Activated naive CD4-positive, alpha-beta T cell treated with anti-CD3 and anti-CD28 coated beads for 36 hours (primary cell): ENCODE results near the gene TTYH3. TPM values are rescaled to one million over a fixed set of nuclear protein-coding genes. Genes with fewer than 3 reads are reported as not detected.

Experiments
- CTCF ChIA-PET: fragments of 350-600 bp; sonication (Branson Sonifier 250); formaldehyde crosslinking; loops from one replicate; lab custom pipeline; 2021; ENCODE audit warnings: antibody characterized with exemption; lab: Charles Lee
- DNase-seq: peaks from one replicate; pipeline ENCODE4 v3.0.0-alpha.2; 2020
- H3K27ac Mint-ChIP-seq: one replicate; pipeline ENCODE4 v1.8.0; 2021; ENCODE audit warnings: mild to moderate bottlenecking, mixed read lengths
- H3K27me3 Mint-ChIP-seq: one replicate; pipeline ENCODE4 v1.8.0; 2021; ENCODE audit warnings: low read depth, mixed read lengths
- H3K36me3 Mint-ChIP-seq: one replicate; pipeline ENCODE4 v1.8.0; 2021; ENCODE audit warnings: low read depth, mixed read lengths
- H3K4me1 Mint-ChIP-seq: one replicate; pipeline ENCODE4 v1.8.0; 2021; ENCODE audit warnings: low read depth, mixed read lengths
- H3K4me3 Mint-ChIP-seq: one replicate; pipeline ENCODE4 v1.8.0; 2021; ENCODE audit warnings: mild to moderate bottlenecking, moderate library complexity, mixed read lengths
- H3K9me3 Mint-ChIP-seq: one replicate; pipeline ENCODE4 v1.8.0; 2021; ENCODE audit warnings: mixed read lengths
- intact Hi-C: fragments of 100-400 bp; cut with micrococcal nuclease; formaldehyde crosslinking; loops from one replicate; pipeline ENCODE4 v1.15.1; 2023
- total RNA-seq, 2 experiments: library from RNA; stranded (reverse); gene quantifications; one replicate each; pipeline ENCODE4 v1.2.3, GENCODE V29; 2021

TTYH3 gene
- total RNA-seq, 2 experiments from 2014 or later, result 20.7 to 22.6 TPM

DNA sequence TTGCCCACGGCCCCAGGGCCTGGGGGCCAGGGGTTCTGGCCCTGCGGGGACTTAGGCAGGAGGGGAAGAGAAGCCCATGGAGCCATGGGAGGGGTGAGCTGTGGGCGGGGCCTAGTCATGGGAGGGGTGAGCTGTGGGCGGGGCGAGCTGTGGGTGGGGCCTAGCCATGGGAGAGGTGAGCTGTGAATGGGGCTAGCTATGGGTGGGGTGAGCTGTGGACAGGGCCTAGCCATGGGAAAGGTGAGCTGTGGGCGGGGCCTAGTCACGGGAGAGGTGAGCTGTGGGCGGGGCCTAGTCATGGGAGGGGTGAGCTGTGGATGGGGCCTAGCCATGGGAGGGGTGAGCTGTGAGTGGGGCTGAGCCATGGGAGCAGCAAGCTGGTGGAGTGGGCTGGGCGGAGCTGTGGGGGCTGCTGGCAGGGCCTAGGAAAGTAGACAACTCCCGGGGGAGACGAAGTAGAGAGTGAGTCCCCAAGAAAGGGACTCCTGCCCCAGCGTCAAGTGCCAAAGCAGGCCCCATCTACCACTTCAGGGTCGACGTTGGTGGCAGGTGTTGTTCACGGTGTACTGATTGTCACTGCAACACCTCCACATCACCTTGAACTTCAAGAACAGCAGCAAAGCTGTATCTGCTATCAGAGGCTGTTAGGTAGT, 19.2 kb upstream of the TTYH3 start:
- H3K9me3 Mint-ChIP-seq, result no peaks in the 10 kb centered on the region
- H3K4me3 Mint-ChIP-seq, result no peak overlapping the region
- H3K27ac Mint-ChIP-seq, result no peak overlapping the region
- DNase-seq, result no peak
- peaks cover 7% of the 10 kb centered on the region for H3K4me1 Mint-ChIP-seq
- intact Hi-C loops, result no loop called here
- no peaks in the 10 kb centered on the region for H3K27me3 Mint-ChIP-seq
- CTCF ChIA-PET, result interaction anchor here (0.6 kb wide), 1 partner anchor 256 kb away, joined by 4 read pairs; no protein-coding TSS in a partner anchor
- no peaks in the 10 kb centered on the region for H3K36me3 Mint-ChIP-seq

DNA sequence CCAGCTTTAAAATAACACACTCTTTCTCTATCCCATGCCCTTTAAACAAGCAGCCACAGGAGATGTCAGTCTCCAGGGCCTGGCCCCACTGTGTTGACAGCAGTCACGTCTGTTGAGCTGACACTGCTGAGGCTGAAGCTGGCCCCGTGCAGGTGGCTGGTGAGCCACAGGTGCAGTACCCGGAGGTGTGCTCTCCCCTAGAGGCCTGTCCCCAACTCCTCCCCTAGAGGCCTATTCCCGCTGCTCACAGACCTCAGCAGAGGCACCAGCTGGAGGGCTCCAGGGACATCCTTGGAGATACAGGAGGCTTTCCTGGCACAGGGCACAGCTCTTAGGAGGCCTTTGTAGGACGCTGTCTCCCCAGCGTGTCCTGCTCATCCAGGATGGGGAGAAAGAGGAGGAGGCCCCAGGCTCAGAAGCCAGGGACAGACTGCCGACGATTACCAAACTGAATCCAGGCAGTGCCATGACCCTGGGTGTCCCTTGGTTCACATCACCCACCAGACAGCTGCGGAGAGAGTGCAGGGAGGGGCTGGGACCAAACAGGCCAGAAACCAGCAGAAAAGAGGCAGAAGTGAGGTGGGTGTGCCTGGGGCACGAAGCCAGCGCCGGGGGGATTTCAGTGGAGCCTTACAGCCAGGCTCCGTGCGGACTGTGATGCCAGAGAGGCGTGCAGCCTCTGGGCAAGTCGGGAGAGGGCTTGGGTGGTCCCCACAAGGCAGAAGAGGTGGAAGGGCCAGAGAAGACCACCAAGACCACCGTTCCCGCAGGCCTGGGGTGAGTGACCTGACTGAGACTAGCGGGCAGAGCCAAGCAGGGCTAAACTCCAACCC, 18.5 kb upstream of the TTYH3 start:
- CTCF ChIA-PET, result no interaction called here
- intact Hi-C loops, result no loop called here
- Mint-ChIP-seq H3K9me3 (no peaks in the 10 kb centered on the region), H3K27ac (no peak overlapping the region), H3K4me3 (no peak overlapping the region), H3K4me1 (peaks cover 7% of the 10 kb centered on the region), H3K36me3 (no peaks in the 10 kb centered on the region), H3K27me3 (no peaks in the 10 kb centered on the region)
- DNase-seq, result no peak

DNA sequence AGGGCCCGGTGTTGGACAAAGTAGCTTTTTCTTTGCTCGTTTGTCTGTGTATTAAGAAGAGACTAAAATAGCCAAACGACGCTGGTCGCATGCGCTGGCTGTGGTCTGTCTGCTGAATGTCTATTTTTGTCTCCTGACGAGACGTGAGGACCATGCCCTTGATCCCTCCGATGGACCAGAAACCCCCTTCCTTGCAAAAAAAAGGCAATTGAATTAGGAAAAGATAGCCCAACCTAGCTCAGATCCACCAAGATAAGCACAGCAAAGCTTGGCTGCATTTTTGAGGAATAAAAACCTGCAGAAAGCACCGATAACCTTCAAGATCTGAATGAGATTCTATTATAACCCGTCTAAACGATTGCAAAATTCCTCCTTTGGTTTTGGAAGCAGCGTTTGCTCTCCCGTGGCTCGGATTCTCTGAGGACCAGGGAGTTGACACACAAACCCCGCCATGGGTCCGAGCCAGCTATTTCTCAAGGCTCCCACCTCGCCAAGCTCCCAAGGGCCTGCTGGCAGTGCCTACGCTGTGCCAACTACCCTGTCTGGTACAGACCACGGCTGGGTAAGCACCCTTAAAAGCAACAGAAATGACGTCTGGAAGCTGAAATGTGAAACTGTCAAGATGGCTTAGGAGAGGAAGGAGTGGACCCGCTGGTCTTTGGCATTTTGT, 17.7 kb upstream of the TTYH3 start:
- H3K27me3 Mint-ChIP-seq, result no peaks in the 10 kb centered on the region
- intact Hi-C loops, result no loop called here
- no peak overlapping the region for H3K4me3 Mint-ChIP-seq
- DNase-seq, result no peak
- CTCF ChIA-PET, result no interaction called here
- H3K27ac Mint-ChIP-seq, result no peak overlapping the region
- H3K9me3 Mint-ChIP-seq, result no peaks in the 10 kb centered on the region
- peaks cover under 1% of the 10 kb centered on the region for H3K4me1 Mint-ChIP-seq
- no peaks in the 10 kb centered on the region for H3K36me3 Mint-ChIP-seq

DNA sequence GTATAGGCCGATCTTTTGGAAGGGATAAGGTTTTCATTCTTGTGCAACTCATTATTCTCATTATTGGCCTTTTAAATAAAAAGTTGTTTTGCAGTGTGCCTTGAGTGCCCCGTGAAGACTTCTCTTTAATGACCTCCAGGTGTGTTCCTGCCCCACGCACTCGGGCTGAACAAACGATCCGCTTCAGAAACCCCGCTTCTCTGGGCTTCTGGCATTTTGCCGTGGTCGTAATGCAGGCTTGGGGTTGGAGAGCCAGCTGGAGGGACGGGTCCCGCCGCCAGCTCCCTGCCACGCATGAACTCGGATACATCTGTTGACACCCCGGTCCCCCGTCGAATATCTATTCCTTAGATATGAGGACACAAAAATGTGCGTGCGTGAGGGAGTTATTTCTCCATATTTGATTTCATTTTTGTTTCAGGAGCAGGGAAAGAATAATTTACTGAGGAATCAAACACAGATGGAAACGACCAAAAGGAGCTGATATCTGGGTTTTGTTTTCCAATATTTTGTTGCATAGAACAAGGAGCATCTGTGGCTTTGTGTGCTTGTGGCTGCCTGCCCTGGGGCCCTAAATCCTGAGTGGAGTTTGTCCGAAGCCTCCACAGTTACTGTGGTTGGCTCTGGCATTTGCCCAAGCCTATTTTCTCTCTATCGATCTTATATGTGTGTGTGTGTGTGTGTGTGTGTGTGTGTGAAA, 17.0 kb upstream of the TTYH3 start:
- H3K27me3 Mint-ChIP-seq, result no peaks in the 10 kb centered on the region
- DNase-seq, result no peak
- H3K36me3 Mint-ChIP-seq, result no peaks in the 10 kb centered on the region
- intact Hi-C loops, result no loop called here
- H3K4me1 Mint-ChIP-seq, result no peaks in the 10 kb centered on the region
- CTCF ChIA-PET, result no interaction called here
- H3K27ac Mint-ChIP-seq, result no peak overlapping the region
- H3K9me3 Mint-ChIP-seq, result no peaks in the 10 kb centered on the region
- H3K4me3 Mint-ChIP-seq, result no peak overlapping the region

DNA sequence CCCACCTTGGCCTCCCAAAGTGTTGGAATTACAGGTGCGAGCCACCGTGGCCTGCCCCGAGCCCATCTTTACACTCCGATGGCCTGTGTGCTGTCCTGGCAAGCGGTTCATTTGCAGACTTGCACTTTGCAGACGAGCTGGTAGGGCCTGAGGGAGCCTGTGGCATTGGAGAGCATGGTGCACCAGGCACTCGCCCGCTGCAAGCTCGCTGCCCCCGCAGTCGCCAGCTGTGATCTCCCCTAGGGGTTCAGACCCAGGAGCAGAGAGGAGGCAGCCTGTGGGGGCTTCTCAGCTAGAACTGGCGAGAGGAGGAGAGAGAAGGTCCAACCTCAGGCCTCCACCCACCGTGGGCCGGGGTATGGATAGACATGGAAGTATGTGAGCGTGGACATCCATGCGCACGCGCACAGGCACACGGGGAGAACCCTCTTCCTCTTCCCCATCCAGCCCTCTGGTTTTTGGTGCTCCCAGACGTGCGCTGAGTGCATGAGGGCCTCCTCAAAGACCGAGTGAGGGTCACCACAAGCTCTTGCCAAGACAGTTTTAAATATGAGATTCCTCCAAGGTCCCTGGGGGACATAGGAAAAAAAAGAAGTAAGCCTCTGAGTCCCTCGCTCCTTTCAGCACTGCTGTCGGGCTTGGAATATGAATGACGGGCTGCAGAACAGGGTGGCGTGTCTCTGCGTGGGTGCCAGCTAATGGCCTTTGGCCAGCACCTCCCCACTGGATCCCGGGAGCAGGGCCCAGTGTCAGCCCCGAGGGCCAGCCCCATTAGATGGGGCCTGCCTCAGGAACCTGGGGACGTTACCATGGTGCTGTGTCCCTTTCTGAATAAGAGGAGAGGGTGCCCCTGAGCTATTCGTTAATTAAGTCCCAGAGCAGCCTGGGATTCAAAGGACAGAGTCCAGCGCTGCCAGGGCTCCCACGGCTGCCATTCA, 15.1 kb upstream of the TTYH3 start:
- Mint-ChIP-seq H3K27me3 (no peaks in the 10 kb centered on the region), H3K36me3 (no peaks in the 10 kb centered on the region), H3K9me3 (no peaks in the 10 kb centered on the region), H3K27ac (no peak overlapping the region), H3K4me1 (no peaks in the 10 kb centered on the region), H3K4me3 (no peak overlapping the region)
- DNase-seq, result no peak
- CTCF ChIA-PET, result interaction anchor here (1.0 kb wide), 1 partner anchor 8 kb away, joined by 3 read pairs; no protein-coding TSS in a partner anchor
- intact Hi-C loops, result no loop called here

DNA sequence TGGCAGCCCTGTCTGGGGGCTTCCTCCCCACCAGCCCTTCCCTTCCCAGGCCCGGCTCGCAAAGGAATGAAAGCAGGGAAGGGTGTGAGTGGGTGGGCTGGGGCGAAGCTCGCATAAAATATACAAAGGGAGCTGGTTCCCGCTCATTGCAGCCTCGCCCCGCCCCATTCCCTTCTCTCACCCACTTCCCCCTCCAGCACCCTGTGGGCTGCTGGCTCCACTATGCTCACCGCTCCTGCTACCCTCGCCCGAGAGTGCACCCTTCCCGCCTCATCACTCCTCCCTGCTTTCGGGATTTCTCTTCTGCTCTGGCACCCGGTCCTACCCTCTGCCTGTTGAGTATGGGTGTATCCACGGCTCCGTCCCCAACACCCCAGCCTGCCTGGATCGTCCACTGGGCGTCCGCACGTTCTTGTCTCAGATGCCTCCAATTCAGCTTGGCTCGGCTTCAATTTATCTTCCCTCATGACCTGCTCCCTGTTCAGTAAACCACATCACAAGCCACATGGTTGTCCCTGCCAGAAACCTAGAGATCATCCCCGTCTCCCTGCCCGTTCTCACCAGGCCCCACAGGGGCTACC, 14.4 kb upstream of the TTYH3 start:
- no peaks in the 10 kb centered on the region for H3K4me1 Mint-ChIP-seq
- CTCF ChIA-PET, result interaction anchor here (1.0 kb wide), 1 partner anchor 9 kb away, joined by 3 read pairs; no protein-coding TSS in a partner anchor
- intact Hi-C loops, result no loop called here
- DNase-seq, result no peak
- no peaks in the 10 kb centered on the region for H3K27me3 Mint-ChIP-seq
- H3K4me3 Mint-ChIP-seq, result no peak overlapping the region
- no peaks in the 10 kb centered on the region for H3K36me3 Mint-ChIP-seq
- no peaks in the 10 kb centered on the region for H3K9me3 Mint-ChIP-seq
- no peak overlapping the region for H3K27ac Mint-ChIP-seq

DNA sequence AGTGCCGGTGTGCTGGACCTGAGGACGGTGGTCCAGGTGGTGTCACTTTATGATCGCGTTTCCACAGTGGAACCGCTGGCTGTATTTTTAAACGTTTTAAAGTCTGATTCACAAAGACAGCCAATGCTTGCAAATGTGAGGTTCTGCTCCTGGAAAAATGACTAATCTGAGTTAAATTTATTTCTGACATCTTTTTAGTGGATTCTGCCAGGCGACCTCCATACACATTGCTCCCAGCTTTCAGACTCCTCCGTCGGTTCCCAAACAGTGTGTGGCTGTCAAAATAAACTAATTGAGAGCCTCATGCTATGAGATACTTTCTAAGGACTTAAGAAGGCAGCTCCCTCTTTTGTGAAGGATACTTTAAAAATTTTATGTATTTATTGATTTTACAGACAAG, 12.7 kb upstream of the TTYH3 start:
- no peak overlapping the region for H3K4me3 Mint-ChIP-seq
- no peaks in the 10 kb centered on the region for H3K9me3 Mint-ChIP-seq
- no peaks in the 10 kb centered on the region for H3K27me3 Mint-ChIP-seq
- intact Hi-C loops, result no loop called here
- CTCF ChIA-PET, result interaction anchor here (0.7 to 1.3 kb wide), 2 partner anchors 10 to 51 kb away, joined by 3 to 4 read pairs; no protein-coding TSS in a partner anchor
- no peak for DNase-seq
- H3K36me3 Mint-ChIP-seq, result no peaks in the 10 kb centered on the region
- no peak overlapping the region for H3K27ac Mint-ChIP-seq
- H3K4me1 Mint-ChIP-seq, result no peaks in the 10 kb centered on the region

DNA sequence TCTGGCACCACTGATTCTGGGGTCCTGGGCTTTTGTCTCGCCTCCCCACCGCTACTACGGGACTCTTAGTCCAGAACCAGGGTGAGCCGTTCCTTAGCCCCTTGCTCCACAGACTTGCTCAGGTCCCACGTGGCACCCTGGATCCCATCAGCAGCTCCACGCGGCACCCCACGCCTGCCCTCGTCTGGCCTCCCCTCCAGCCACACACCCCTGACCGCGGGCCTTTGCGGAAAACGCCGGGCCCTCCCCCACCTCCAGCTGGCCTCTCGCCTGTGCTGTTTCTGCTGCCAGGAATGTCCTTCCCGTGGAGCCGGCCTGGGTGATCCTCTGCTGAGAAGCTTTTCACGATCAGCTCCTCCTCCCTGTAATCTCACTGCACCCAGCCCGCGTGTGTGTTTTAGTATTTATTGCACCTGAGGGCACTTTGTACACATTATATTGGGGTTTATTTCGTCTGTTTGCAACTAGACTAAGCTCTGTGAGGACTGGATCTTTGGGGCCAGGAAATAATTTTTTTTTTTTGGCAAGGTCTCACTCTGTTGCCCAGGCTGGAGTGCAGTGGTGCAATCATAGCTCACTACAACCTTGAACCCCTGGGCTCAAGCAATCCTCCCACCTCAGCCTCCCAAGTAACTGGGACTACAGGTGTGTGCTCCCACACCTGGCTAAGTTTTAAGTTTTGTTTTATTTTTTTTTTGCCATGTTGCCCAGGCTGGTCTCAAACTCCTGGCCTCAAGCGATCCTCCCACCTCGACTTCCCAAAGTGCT, 10.5 kb upstream of the TTYH3 start:
- H3K36me3 Mint-ChIP-seq, result no peaks in the 10 kb centered on the region
- H3K27me3 Mint-ChIP-seq, result no peaks in the 10 kb centered on the region
- CTCF ChIA-PET, result interaction anchor here (0.7 to 0.8 kb wide), 2 partner anchors 13 to 16 kb away, joined by 3 to 4 read pairs; no protein-coding TSS in a partner anchor
- no peaks in the 10 kb centered on the region for H3K9me3 Mint-ChIP-seq
- intact Hi-C loops, result no loop called here
- H3K27ac Mint-ChIP-seq, result no peak overlapping the region
- DNase-seq, result no peak
- H3K4me3 Mint-ChIP-seq, result no peak overlapping the region
- no peaks in the 10 kb centered on the region for H3K4me1 Mint-ChIP-seq

DNA sequence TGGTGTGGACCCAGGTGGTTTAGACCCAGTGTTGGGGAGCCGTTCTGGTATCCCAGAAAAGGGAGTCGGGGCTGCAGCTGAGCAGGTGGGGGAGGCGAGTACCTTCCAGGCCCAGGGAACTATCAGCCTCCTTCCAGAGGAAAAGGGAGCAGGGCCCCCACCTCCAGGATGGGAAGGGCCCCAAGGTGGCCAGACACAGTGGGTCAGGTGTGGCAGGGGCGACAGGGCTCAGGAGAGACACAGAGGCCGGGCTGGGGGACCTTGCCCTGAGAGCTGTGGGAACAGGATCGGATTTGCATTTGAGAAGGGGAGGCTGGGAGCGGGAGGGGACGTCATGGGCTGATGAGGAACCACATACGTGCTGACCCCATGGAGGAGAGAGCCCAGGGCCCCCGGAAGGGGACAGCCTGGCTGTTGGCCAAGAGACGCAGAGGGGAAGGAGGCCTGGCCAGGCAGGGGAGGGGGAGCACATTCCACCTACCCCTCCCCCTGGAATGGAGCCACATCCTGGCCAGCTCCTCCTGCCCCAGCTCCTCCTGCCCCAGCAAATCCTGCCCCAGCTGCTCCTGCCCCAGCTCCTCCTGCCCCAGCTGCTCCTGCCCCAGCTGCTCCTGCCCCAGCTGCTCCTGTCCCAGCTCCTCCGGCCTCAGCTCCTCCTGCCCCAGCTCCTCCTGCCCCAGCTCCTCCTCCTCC, 9.7 kb upstream of the TTYH3 start:
- no peak for DNase-seq
- Mint-ChIP-seq H3K9me3 (no peaks in the 10 kb centered on the region), H3K4me1 (no peaks in the 10 kb centered on the region), H3K4me3 (no peak overlapping the region), H3K36me3 (no peaks in the 10 kb centered on the region), H3K27ac (no peak overlapping the region), H3K27me3 (no peaks in the 10 kb centered on the region)
- intact Hi-C loops, result no loop called here
- CTCF ChIA-PET, result no interaction called here
